ENCODE data around the gene TIMM13. TPM values are rescaled to one million over a fixed set of nuclear protein-coding genes. Genes with fewer than 3 reads are reported as not detected.

TIMM13 gene
- polyA plus RNA-seq, 1 donor (not counting 4 experiments of a cell fraction or from before 2014, with no cell fraction given), result 45.0 TPM

- no peak for FAIRE-seq
- TF ChIP-seq CTCF (optimal IDR thresholded peaks at IDR 0.05 in 1 of 3, IDR thresholded peaks at IDR 0.05 in 1 of 3, conservative IDR thresholded peaks at IDR 0.05 in 1 of 3; ENCODE audit: extremely low read depth in 1 of 3, insufficient read depth in 2 of 3, low read length in 3 of 3), result peak in 2 of 3 experiments; percentile 8 to 12
- TF ChIP-seq EZH2 (IDR thresholded peaks at IDR 0.05; ENCODE audit: low read length), result no peak
- peaks cover 38% of the 10 kb centered on the region for H3K79me2 ChIP-seq (ENCODE audit: control insufficient read depth, insufficient read depth, low read length)
- H3K27me3 ChIP-seq (ENCODE audit: control insufficient read depth, extremely low read depth, insufficient read depth, low read length), result no peaks in the 10 kb centered on the region
- H3K9me1 ChIP-seq (ENCODE audit: control insufficient read depth, extremely low read depth, insufficient read depth, low read length), result peaks cover 2% of the 10 kb centered on the region
- no peak for DNase-seq (ENCODE audit: low read depth, low spot score)
- peaks cover 17 to 21% of the 10 kb centered on the region in 2 experiments for H3K36me3 ChIP-seq (ENCODE audit: control insufficient read depth in 2 of 2, extremely low read depth in 1 of 2, insufficient read depth in 2 of 2, low read length in 2 of 2)
- H2AFZ ChIP-seq (ENCODE audit: control insufficient read depth, low read length), result peak overlapping the region; percentile 63
- H3K4me1 ChIP-seq (ENCODE audit: control insufficient read depth, extremely low read depth, insufficient read depth, low read length), result peaks cover 24% of the 10 kb centered on the region
- H3K27ac ChIP-seq (ENCODE audit: control insufficient read depth, insufficient read depth, low read length), result peak overlapping the region; percentile 88
- dilution Hi-C loops (cut with MboI; ENCODE audit: extremely low pct_ligation_motif_present, low sequenced_read_pairs), result no loop called here
- H3K4me3 ChIP-seq (ENCODE audit: control insufficient read depth in 2 of 3, extremely low read depth in 1 of 3, insufficient read depth in 2 of 3, low read depth in 1 of 3, low read length in 3 of 3), result peak overlapping the region; percentile 84 to 100 (median 88)
- H4K20me1 ChIP-seq (ENCODE audit: control insufficient read depth, extremely low read depth, insufficient read depth, low read length), result peaks cover 15% of the 10 kb centered on the region
- H3K9me3 ChIP-seq (ENCODE audit: control insufficient read depth, low read depth, low read length), result no peaks in the 10 kb centered on the region
- peak overlapping the region; percentile 93 for H3K9ac ChIP-seq (ENCODE audit: control insufficient read depth, extremely low read depth, insufficient read depth, low read length)
- H3K4me2 ChIP-seq (ENCODE audit: control insufficient read depth, extremely low read depth, insufficient read depth, low read depth, low read length), result peak overlapping the region; percentile 97
Observed at GRCh38 chr19:2426611-2427428, 566 bp downstream of the TIMM13 start.

GRCh38 chr19:2425622-2426581 is 1.5 kb downstream of the TIMM13 start:
- no peak overlapping the region for H2AFZ ChIP-seq (ENCODE audit: control insufficient read depth, low read length)
- no peaks in the 10 kb centered on the region for H3K9me3 ChIP-seq (ENCODE audit: control insufficient read depth, low read depth, low read length)
- peak overlapping the region; percentile 84 to 100 (median 88) for H3K4me3 ChIP-seq (ENCODE audit: control insufficient read depth in 2 of 3, extremely low read depth in 1 of 3, insufficient read depth in 2 of 3, low read depth in 1 of 3, low read length in 3 of 3)
- FAIRE-seq (no peak), DNase-seq (ENCODE audit: low read depth, low spot score) (no peak)
- peaks cover 15% of the 10 kb centered on the region for H4K20me1 ChIP-seq (ENCODE audit: control insufficient read depth, extremely low read depth, insufficient read depth, low read length)
- dilution Hi-C loops (cut with MboI; ENCODE audit: extremely low pct_ligation_motif_present, low sequenced_read_pairs), result no loop called here
- H3K27me3 ChIP-seq (ENCODE audit: control insufficient read depth, extremely low read depth, insufficient read depth, low read length), result no peaks in the 10 kb centered on the region
- peak overlapping the region; percentile 97 for H3K4me2 ChIP-seq (ENCODE audit: control insufficient read depth, extremely low read depth, insufficient read depth, low read depth, low read length)
- H3K9ac ChIP-seq (ENCODE audit: control insufficient read depth, extremely low read depth, insufficient read depth, low read length), result peak overlapping the region; percentile 93
- peaks cover 24% of the 10 kb centered on the region for H3K4me1 ChIP-seq (ENCODE audit: control insufficient read depth, extremely low read depth, insufficient read depth, low read length)
- H3K27ac ChIP-seq (ENCODE audit: control insufficient read depth, insufficient read depth, low read length), result peak overlapping the region; percentile 88
- peaks cover 2% of the 10 kb centered on the region for H3K9me1 ChIP-seq (ENCODE audit: control insufficient read depth, extremely low read depth, insufficient read depth, low read length)
- TF ChIP-seq EZH2 (IDR thresholded peaks at IDR 0.05; ENCODE audit: low read length) (no peak), CTCF (optimal IDR thresholded peaks at IDR 0.05 in 1 of 3, IDR thresholded peaks at IDR 0.05 in 1 of 3, conservative IDR thresholded peaks at IDR 0.05 in 1 of 3; ENCODE audit: extremely low read depth in 1 of 3, insufficient read depth in 2 of 3, low read length in 3 of 3) (no peak)
- H3K79me2 ChIP-seq (ENCODE audit: control insufficient read depth, insufficient read depth, low read length), result peaks cover 39% of the 10 kb centered on the region
- peaks cover 13 to 21% of the 10 kb centered on the region in 2 experiments for H3K36me3 ChIP-seq (ENCODE audit: control insufficient read depth in 2 of 2, extremely low read depth in 1 of 2, insufficient read depth in 2 of 2, low read length in 2 of 2)
